H1 (cell line): ENCODE measurements around the gene DNAJB6. TPM values are rescaled to one million over a fixed set of nuclear protein-coding genes. Genes with fewer than 3 reads are reported as not detected.
A peak's percentile ranks its signal among the peaks of the same experiment; 100 is the strongest.

Experiments used
- CTCF ChIA-PET: fragments of 300-600 bp; sonication (Branson Sonifier 250); formaldehyde crosslinking; loops from one replicate; lab custom pipeline; 2021; ENCODE audit not compliant: partially characterized antibody; lab: Charles Lee
- POLR2A ChIA-PET: fragments of 300-600 bp; sonication (Branson Sonifier 250); formaldehyde crosslinking; loops from one replicate; lab custom pipeline; 2021; ENCODE audit warnings: inconsistent platforms; ENCODE audit not compliant: partially characterized antibody; lab: Charles Lee
- DNase-seq, 2 experiments: peaks; one replicate each; pipeline versions ENCODE4 v3.0.0 to v3.0.0-alpha.2; 2010 to 2022; ENCODE audit warnings: low spot score in 2 of 2, low read depth in 1 of 2, mixed read lengths in 1 of 2
- FAIRE-seq: peaks from 2 replicates; lab custom pipeline; 2011; peaks lifted over from hg19 to GRCh38; lab: Jason Lieb, UNC
- H2AFZ ChIP-seq: 2 replicates; pipeline ENCODE4 v1.8.1; 2012; ENCODE audit warnings: low read length, inconsistent platforms
- H2AK5ac ChIP-seq: 2 replicates; pipeline ENCODE4 v1.6.1; 2013; ENCODE audit warnings: low read depth, low read length
- H2BK120ac ChIP-seq: replicated peaks from 2 replicates; pipeline ENCODE3; 2013; ENCODE audit warnings: low read depth, low read length, inconsistent platforms
- H2BK12ac ChIP-seq: 2 replicates; pipeline ENCODE4 v1.6.1; 2013; ENCODE audit warnings: low read depth, low read length
- H2BK15ac ChIP-seq: 2 replicates; pipeline ENCODE4 v1.6.1; 2013; ENCODE audit warnings: low read length
- H2BK20ac ChIP-seq: 2 replicates; pipeline ENCODE4 v1.6.1; 2013; ENCODE audit warnings: low read length
- H2BK5ac ChIP-seq: 2 replicates; pipeline ENCODE4 v1.6.1; 2013; ENCODE audit warnings: low read depth, low read length
- H3K14ac ChIP-seq: 2 replicates; pipeline ENCODE4 v1.6.1; 2013; ENCODE audit warnings: inconsistent platforms; ENCODE audit not compliant: insufficient read length
- H3K18ac ChIP-seq: 2 replicates; pipeline ENCODE4 v1.6.1; 2013; ENCODE audit warnings: low read length; ENCODE audit errors: extremely low read depth
- H3K23ac ChIP-seq: 2 replicates; pipeline ENCODE4 v1.6.1; 2013; ENCODE audit warnings: inconsistent platforms; ENCODE audit not compliant: insufficient read length
- H3K23me2 ChIP-seq: 2 replicates; pipeline ENCODE4 v1.6.1; 2013; ENCODE audit warnings: low read depth, low read length
- H3K27ac ChIP-seq: 2 replicates; pipeline ENCODE4 v1.6.1; 2011; ENCODE audit warnings: low read depth, low read length, inconsistent platforms
- H3K27me3 ChIP-seq, 4 experiments: replicated peaks in 1 of 4; 1 replicate in 1 of 4; 2 replicates in 3 of 4; pipeline versions ENCODE4 v1.6.1 to v1.8.1; 2011 to 2013; ENCODE audit warnings: low read length in 3 of 4, mild to moderate bottlenecking in 3 of 4, inconsistent platforms in 2 of 4, mixed read lengths in 2 of 4, moderate library complexity in 1 of 4; ENCODE audit not compliant: control insufficient read depth in 3 of 4, insufficient read depth in 3 of 4; ENCODE audit errors: extremely low read depth in 1 of 4
- H3K36me3 ChIP-seq, 4 experiments: 2 replicates each; pipeline versions ENCODE4 v1.6.1 to v1.8.1; 2011 to 2013; ENCODE audit warnings: mild to moderate bottlenecking in 4 of 4, low read length in 3 of 4, moderate library complexity in 2 of 4, control low read depth in 1 of 4, inconsistent platforms in 1 of 4; ENCODE audit not compliant: insufficient read depth in 4 of 4, control insufficient read depth in 2 of 4
- H3K4ac ChIP-seq: replicated peaks from 2 replicates; pipeline ENCODE3; 2013; ENCODE audit warnings: low read length, low read depth, mixed read lengths, inconsistent platforms; ENCODE audit not compliant: insufficient read length
- H3K4me1 ChIP-seq, 4 experiments: replicated peaks in 1 of 4; 1 replicate in 1 of 4; 2 replicates in 3 of 4; pipeline versions ENCODE4 v1.6.1 to v1.8.1; 2011 to 2013; ENCODE audit warnings: low read length in 3 of 4, inconsistent platforms in 2 of 4, mixed read lengths in 1 of 4; ENCODE audit not compliant: insufficient read depth in 4 of 4, control insufficient read depth in 3 of 4
- H3K4me2 ChIP-seq, 2 experiments: 2 replicates each; pipeline versions ENCODE4 v1.6.1 to v1.8.1; 2011 to 2013; ENCODE audit warnings: low read depth in 2 of 2, low read length in 2 of 2, control low read depth in 1 of 2, inconsistent platforms in 1 of 2, mild to moderate bottlenecking in 1 of 2; ENCODE audit not compliant: insufficient read depth in 1 of 2
- H3K4me3 ChIP-seq, 4 experiments: fragments of 200-600, 300-600 bp in 1 of 4; sonication (generic), shearing (Covaris generic), sonication (Bioruptor Twin) in 1 of 4; 2 replicates each; pipeline versions ENCODE4 v1.5.1 to v1.8.1; 2011 to 2016; ENCODE audit warnings: low read length in 4 of 4, low read depth in 3 of 4, control low read depth in 2 of 4, inconsistent platforms in 2 of 4, mild to moderate bottlenecking in 2 of 4, mixed read lengths in 1 of 4, moderate library complexity in 1 of 4; ENCODE audit not compliant: insufficient read depth in 2 of 4; ENCODE audit errors: extremely low read depth in 1 of 4
- H3K56ac ChIP-seq: replicated peaks from 2 replicates; pipeline ENCODE3; 2013; ENCODE audit warnings: low read depth, mild to moderate bottlenecking, mixed read lengths, low read length, inconsistent platforms; ENCODE audit not compliant: insufficient read length
- H3K79me1 ChIP-seq: 2 replicates; pipeline ENCODE4 v1.6.1; 2013; ENCODE audit warnings: low read depth, low read length, control low read depth
- H3K79me2 ChIP-seq, 2 experiments: 2 replicates each; pipeline versions ENCODE4 v1.6.1 to v1.8.1; 2012 to 2013; ENCODE audit warnings: low read length in 2 of 2, mild to moderate bottlenecking in 2 of 2, inconsistent platforms in 1 of 2; ENCODE audit not compliant: insufficient read depth in 2 of 2, control insufficient read depth in 1 of 2
- H3K9ac ChIP-seq, 4 experiments: replicated peaks in 1 of 4; 1 replicate in 1 of 4; 2 replicates in 3 of 4; pipeline versions ENCODE4 v1.6.1 to v1.8.1; 2011 to 2013; ENCODE audit warnings: low read depth in 3 of 4, low read length in 3 of 4, control low read depth in 2 of 4, mild to moderate bottlenecking in 2 of 4, moderate library complexity in 2 of 4, inconsistent platforms in 1 of 4; ENCODE audit errors: extremely low read depth in 1 of 4
- H3K9me3 ChIP-seq, 2 experiments: 2 replicates each; pipeline versions ENCODE4 v1.6.1 to v1.8.1; 2012 to 2013; ENCODE audit warnings: mild to moderate bottlenecking in 2 of 2, moderate library complexity in 2 of 2, control low read depth in 1 of 2, inconsistent platforms in 1 of 2, low read depth in 1 of 2, low read length in 1 of 2, mixed read lengths in 1 of 2; ENCODE audit not compliant: insufficient read depth in 2 of 2
- H4K20me1 ChIP-seq, 2 experiments: replicated peaks in 1 of 2; 2 replicates each; pipeline versions ENCODE3 to v1.8.1; 2011 to 2013; ENCODE audit warnings: inconsistent platforms in 2 of 2, low read length in 2 of 2, mild to moderate bottlenecking in 1 of 2; ENCODE audit not compliant: insufficient read depth in 2 of 2, control insufficient read depth in 1 of 2
- H4K5ac ChIP-seq: 2 replicates; pipeline ENCODE4 v1.6.1; 2013; ENCODE audit warnings: low read length, low read depth, mixed read lengths, inconsistent platforms; ENCODE audit not compliant: insufficient read length
- H4K8ac ChIP-seq: 2 replicates; pipeline ENCODE4 v1.8.0; 2013; ENCODE audit warnings: mild to moderate bottlenecking, moderate library complexity, low read length, inconsistent platforms; ENCODE audit not compliant: insufficient read depth; ENCODE audit errors: extremely low read depth
- H4K91ac ChIP-seq: replicated peaks from 2 replicates; pipeline ENCODE3; 2013; ENCODE audit warnings: low read length, mixed read lengths, inconsistent platforms; ENCODE audit not compliant: insufficient read length
- KDM1A ChIP-seq: fragments of 200-600, 300-600 bp; sonication (generic); IDR thresholded peaks from 2 replicates; pipeline ENCODE4 v1.7.1; 2016; ENCODE audit warnings: mild to moderate bottlenecking, low read length, borderline replicate concordance
- RFX5 ChIP-seq: IDR thresholded peaks from 2 replicates; pipeline ENCODE4 v1.6.1; 2011; ENCODE audit warnings: low read depth, low read length, improper control_type of control experiment, borderline replicate concordance
- WGBS, 2 experiments: shearing (Covaris generic) in 1 of 2; methylation state at CpG; one replicate each; pipeline versions ENCODE4 v1.1.6 to v1.1.7; 2013 to 2015; ENCODE audit warnings: low lambda C conversion rate in 2 of 2, mixed read lengths in 2 of 2, inconsistent platforms in 1 of 2, low coverage in 1 of 2, missing lambda C conversion rate in 1 of 2; ENCODE audit not compliant: insufficient replicate concordance in 2 of 2, insufficient coverage in 1 of 2, insufficient read length in 1 of 2; ENCODE audit errors: extremely low coverage in 1 of 2, missing lambda C conversion rate in 1 of 2; 5-methylcytosine and 5-hydroxymethylcytosine counted together
- polyA plus RNA-seq, 7 experiments: library from polyadenylated mRNA; depleted of rRNA in 3 of 7; stranded (reverse) in 5 of 7; unstranded in 2 of 7; fragments of >200 nt in 5 of 7; fragments of 200-250 nt in 2 of 7; gene quantifications; 1 replicate in 5 of 7; 2 replicates in 1 of 7; 4 replicates in 1 of 7; pipeline versions ENCODE4 v1.2.1 to v1.2.3, GENCODE V29; 2011 to 2013; ENCODE audit warnings: missing spikeins in 2 of 7, mixed read lengths in 2 of 7
- total RNA-seq: library from RNA; stranded (reverse); fragmentation: NEBNext Ultra II Directional; extraction: Animal tissue kit (Norgen Biotek cat#: 25700); gene quantifications from 2 replicates; pipeline ENCODE4 v1.2.1, GENCODE V29; 2021
- TF ChIP-seq, protein P1 (sequence below): IDR thresholded peaks from 2 replicates; pipeline ENCODE4 v1.6.1; 2012; ENCODE audit warnings: low read length, inconsistent platforms
- TF ChIP-seq, protein P2 (sequence below): IDR thresholded peaks from 2 replicates; pipeline ENCODE4 v1.6.1; 2012; ENCODE audit warnings: inconsistent platforms

Gene DNAJB6
- total and polyA plus RNA-seq, 2 of the 8 experiments (the other 6 are each of a cell fraction or from before 2014, with no cell fraction given) = 166 to 295 TPM

DNA sequence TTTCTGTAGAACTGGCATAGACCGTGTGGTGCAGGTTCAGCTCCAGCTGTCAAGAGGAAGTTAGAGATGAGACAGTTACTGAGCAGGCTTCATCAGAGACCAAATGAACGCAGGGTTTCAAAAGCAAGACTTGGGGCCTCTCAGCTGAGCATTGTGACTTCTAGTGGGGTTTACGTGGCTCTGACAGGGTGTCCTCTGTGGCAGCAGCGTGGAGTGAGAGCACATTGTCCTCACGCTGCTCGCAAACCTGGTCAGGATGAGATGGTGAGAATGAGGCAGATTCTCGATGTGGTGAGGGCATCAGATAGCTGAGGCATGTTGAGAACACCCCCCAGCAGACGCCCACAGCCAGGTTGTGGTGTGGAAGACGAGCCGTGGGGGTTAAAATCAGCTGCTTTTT, 126.0 kb downstream of the DNAJB6 start:
- no peak overlapping the region for H2BK15ac ChIP-seq
- no peaks in the 10 kb centered on the region for H3K23me2 ChIP-seq
- no peak overlapping the region for H3K23ac ChIP-seq
- H3K4me2 ChIP-seq = no peak overlapping the region
- DNase-seq (no peak), FAIRE-seq (no peak)
- H3K36me3 ChIP-seq = no peaks in the 10 kb centered on the region
- H4K5ac ChIP-seq = no peak overlapping the region
- peak overlapping the region; percentile 95 for H3K4ac ChIP-seq
- no peak overlapping the region for H3K27ac ChIP-seq
- no peaks in the 10 kb centered on the region for H3K79me1 ChIP-seq
- peaks cover 0 to 11% (median 1%) of the 10 kb centered on the region in 4 experiments; a peak in 4 of 7 replicates for H3K27me3 ChIP-seq
- 88% methylated on average over 10 of the region's 10 CpGs; no CpG with 5 or more reads in 1 of the 2 experiments for WGBS, 2 experiments
- H2BK120ac ChIP-seq = peak overlapping the region; percentile 69
- TF ChIP-seq, protein P1, sequence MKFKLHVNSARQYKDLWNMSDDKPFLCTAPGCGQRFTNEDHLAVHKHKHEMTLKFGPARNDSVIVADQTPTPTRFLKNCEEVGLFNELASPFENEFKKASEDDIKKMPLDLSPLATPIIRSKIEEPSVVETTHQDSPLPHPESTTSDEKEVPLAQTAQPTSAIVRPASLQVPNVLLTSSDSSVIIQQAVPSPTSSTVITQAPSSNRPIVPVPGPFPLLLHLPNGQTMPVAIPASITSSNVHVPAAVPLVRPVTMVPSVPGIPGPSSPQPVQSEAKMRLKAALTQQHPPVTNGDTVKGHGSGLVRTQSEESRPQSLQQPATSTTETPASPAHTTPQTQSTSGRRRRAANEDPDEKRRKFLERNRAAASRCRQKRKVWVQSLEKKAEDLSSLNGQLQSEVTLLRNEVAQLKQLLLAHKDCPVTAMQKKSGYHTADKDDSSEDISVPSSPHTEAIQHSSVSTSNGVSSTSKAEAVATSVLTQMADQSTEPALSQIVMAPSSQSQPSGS = no peak
- TF ChIP-seq, protein P2, sequence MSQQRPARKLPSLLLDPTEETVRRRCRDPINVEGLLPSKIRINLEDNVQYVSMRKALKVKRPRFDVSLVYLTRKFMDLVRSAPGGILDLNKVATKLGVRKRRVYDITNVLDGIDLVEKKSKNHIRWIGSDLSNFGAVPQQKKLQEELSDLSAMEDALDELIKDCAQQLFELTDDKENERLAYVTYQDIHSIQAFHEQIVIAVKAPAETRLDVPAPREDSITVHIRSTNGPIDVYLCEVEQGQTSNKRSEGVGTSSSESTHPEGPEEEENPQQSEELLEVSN = no peak
- TF ChIP-seq KDM1A (no peak), RFX5 (no peak)
- peaks cover 0 to 4% of the 10 kb centered on the region in 2 experiments for H4K20me1 ChIP-seq
- H3K18ac ChIP-seq = no peak overlapping the region; the same call in 1 of the 2 replicates
- no peak overlapping the region for H2BK5ac ChIP-seq
- H3K14ac ChIP-seq = no peak overlapping the region
- H3K4me1 ChIP-seq = peaks cover 0 to 9% (median 5%) of the 10 kb centered on the region in 4 experiments; a peak in 4 of 7 replicates
- H2BK20ac ChIP-seq = no peak overlapping the region
- H3K79me2 ChIP-seq = no peaks in the 10 kb centered on the region
- ChIA-PET POLR2A (interaction anchor here (0.6 kb wide), 1 partner anchor 211 kb away, joined by 3 read pairs; no protein-coding TSS in a partner anchor), CTCF (interaction anchor here (0.9 to 1.0 kb wide), 2 partner anchors 30 to 820 kb away, joined by 3 to 4 read pairs; no protein-coding TSS in a partner anchor)
- no peak overlapping the region for H3K4me3 ChIP-seq
- no peak overlapping the region for H2BK12ac ChIP-seq
- H4K91ac ChIP-seq = no peak overlapping the region
- no peak overlapping the region for H3K9ac ChIP-seq
- no peak overlapping the region for H3K56ac ChIP-seq
- no peaks in the 10 kb centered on the region for H3K9me3 ChIP-seq
- peak overlapping the region; percentile 9; the same call in 1 of the 2 replicates for H2AK5ac ChIP-seq
- H4K8ac ChIP-seq = peak overlapping the region; percentile 14; the same call in 1 of the 2 replicates
- no peak overlapping the region for H2AFZ ChIP-seq
